ENCODE results near the gene UROC1. TPM values are rescaled to one million over a fixed set of nuclear protein-coding genes. Genes with fewer than 3 reads are reported as not detected.

Gene UROC1
- total RNA-seq, 2 experiments from 2014 or later = not detected

- Histone ChIP-seq H3K27me3 (ENCODE audit: control insufficient read depth in 1 of 2, insufficient read depth in 2 of 2, low read length in 2 of 2) (no peaks in the 10 kb centered on the region), H3K9me3 (ENCODE audit: control insufficient read depth in 1 of 2, insufficient read depth in 1 of 2, low read length in 2 of 2) (no peaks in the 10 kb centered on the region), H3K4me1 (ENCODE audit: insufficient read depth, low read length) (no peaks in the 10 kb centered on the region), H3K4me3 (ENCODE audit: low read length) (no peak overlapping the region), H3K27ac (ENCODE audit: low read depth in 1 of 2, low read length in 2 of 2) (no peak overlapping the region), H3K36me3 (ENCODE audit: insufficient read depth, low read length) (no peaks in the 10 kb centered on the region)
- DNase-seq (no peak), ATAC-seq (ENCODE audit: poor library complexity) (no peak)
- CTCF ChIA-PET = no interaction called here
- Mint-ChIP-seq H3K27ac (no peak overlapping the region), H3K4me1 (ENCODE audit: low read depth) (peaks cover 11% of the 10 kb centered on the region), H3K4me3 (no peak overlapping the region), H3K27me3 (no peaks in the 10 kb centered on the region), H3K9me3 (no peaks in the 10 kb centered on the region), H3K36me3 (ENCODE audit: low read depth) (no peaks in the 10 kb centered on the region)
- POLR2A ChIA-PET = no interaction called here
- TF ChIP-seq, protein P1, sequence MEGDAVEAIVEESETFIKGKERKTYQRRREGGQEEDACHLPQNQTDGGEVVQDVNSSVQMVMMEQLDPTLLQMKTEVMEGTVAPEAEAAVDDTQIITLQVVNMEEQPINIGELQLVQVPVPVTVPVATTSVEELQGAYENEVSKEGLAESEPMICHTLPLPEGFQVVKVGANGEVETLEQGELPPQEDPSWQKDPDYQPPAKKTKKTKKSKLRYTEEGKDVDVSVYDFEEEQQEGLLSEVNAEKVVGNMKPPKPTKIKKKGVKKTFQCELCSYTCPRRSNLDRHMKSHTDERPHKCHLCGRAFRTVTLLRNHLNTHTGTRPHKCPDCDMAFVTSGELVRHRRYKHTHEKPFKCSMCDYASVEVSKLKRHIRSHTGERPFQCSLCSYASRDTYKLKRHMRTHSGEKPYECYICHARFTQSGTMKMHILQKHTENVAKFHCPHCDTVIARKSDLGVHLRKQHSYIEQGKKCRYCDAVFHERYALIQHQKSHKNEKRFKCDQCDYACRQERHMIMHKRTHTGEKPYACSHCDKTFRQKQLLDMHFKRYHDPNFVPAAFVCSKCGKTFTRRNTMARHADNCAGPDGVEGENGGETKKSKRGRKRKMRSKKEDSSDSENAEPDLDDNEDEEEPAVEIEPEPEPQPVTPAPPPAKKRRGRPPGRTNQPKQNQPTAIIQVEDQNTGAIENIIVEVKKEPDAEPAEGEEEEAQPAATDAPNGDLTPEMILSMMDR (IDR thresholded peaks at IDR 0.05) = no peak
- intact Hi-C loops (cut with DNase I, micrococcal nuclease) = no loop called here
Observed at GRCh38 chr3:126495786-126496185, 21.8 kb downstream of the UROC1 start.

DNA sequence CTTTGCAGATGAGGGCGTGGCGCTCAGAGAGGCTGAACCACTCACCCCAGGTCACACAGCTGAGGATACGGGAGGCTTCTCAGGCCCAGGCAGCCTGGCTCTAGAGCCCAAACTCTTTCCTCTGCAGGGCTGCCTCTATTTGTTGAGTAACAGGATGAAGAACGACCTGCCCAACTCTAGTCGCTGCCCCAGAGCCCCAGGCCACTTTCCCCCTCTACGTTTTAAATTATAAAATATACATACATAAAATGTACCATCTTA lies 22.7 kb downstream of the UROC1 start:
- Mint-ChIP-seq H3K27me3 (no peaks in the 10 kb centered on the region), H3K4me3 (no peak overlapping the region), H3K36me3 (ENCODE audit: low read depth) (no peaks in the 10 kb centered on the region), H3K4me1 (ENCODE audit: low read depth) (peaks cover 11% of the 10 kb centered on the region), H3K27ac (no peak overlapping the region), H3K9me3 (no peaks in the 10 kb centered on the region)
- DNase-seq = no peak
- H3K27ac ChIP-seq (ENCODE audit: low read depth in 1 of 2, low read length in 2 of 2) = no peak overlapping the region
- POLR2A ChIA-PET = no interaction called here
- no peaks in the 10 kb centered on the region for H3K4me1 ChIP-seq (ENCODE audit: insufficient read depth, low read length)
- ATAC-seq (ENCODE audit: poor library complexity) = no peak
- CTCF ChIA-PET = no interaction called here
- TF ChIP-seq, protein P1 (IDR thresholded peaks at IDR 0.05) = no peak
- no peaks in the 10 kb centered on the region for H3K27me3 ChIP-seq (ENCODE audit: control insufficient read depth in 1 of 2, insufficient read depth in 2 of 2, low read length in 2 of 2)
- no peaks in the 10 kb centered on the region for H3K9me3 ChIP-seq (ENCODE audit: control insufficient read depth in 1 of 2, insufficient read depth in 1 of 2, low read length in 2 of 2)
- H3K4me3 ChIP-seq (ENCODE audit: low read length) = no peak overlapping the region
- H3K36me3 ChIP-seq (ENCODE audit: insufficient read depth, low read length) = no peaks in the 10 kb centered on the region
- intact Hi-C loops (cut with DNase I, micrococcal nuclease) = no loop called here

GRCh38 chr3:126494204-126494969 lies 23.2 kb downstream of the UROC1 start:
- no peak overlapping the region for H3K27ac ChIP-seq (ENCODE audit: low read depth in 1 of 2, low read length in 2 of 2)
- Mint-ChIP-seq H3K27ac (no peak overlapping the region), H3K4me3 (no peak overlapping the region), H3K27me3 (no peaks in the 10 kb centered on the region), H3K4me1 (ENCODE audit: low read depth) (peaks cover 11% of the 10 kb centered on the region), H3K9me3 (no peaks in the 10 kb centered on the region), H3K36me3 (ENCODE audit: low read depth) (no peaks in the 10 kb centered on the region)
- no peaks in the 10 kb centered on the region for H3K9me3 ChIP-seq (ENCODE audit: control insufficient read depth in 1 of 2, insufficient read depth in 1 of 2, low read length in 2 of 2)
- no peak for ATAC-seq (ENCODE audit: poor library complexity)
- TF ChIP-seq, protein P1 (IDR thresholded peaks at IDR 0.05) = no peak
- DNase-seq = no peak
- H3K27me3 ChIP-seq (ENCODE audit: control insufficient read depth in 1 of 2, insufficient read depth in 2 of 2, low read length in 2 of 2) = no peaks in the 10 kb centered on the region
- intact Hi-C loops (cut with DNase I, micrococcal nuclease) = no loop called here
- ChIA-PET POLR2A (no interaction called here), CTCF (no interaction called here)
- H3K4me1 ChIP-seq (ENCODE audit: insufficient read depth, low read length) = no peaks in the 10 kb centered on the region
- H3K36me3 ChIP-seq (ENCODE audit: insufficient read depth, low read length) = no peaks in the 10 kb centered on the region
- no peak overlapping the region for H3K4me3 ChIP-seq (ENCODE audit: low read length)

Measured in CD4-positive, alpha-beta T cell (primary cell).